ENCODE measurements around the gene GIMAP4.

The GIMAP4 gene

GRCh38 chr7:150566123-150566522 lies 1.1 kb upstream of the GIMAP4 start:
- DNase-seq (ENCODE audit: low read depth): no peak
- no peak for TF ChIP-seq CTCF (IDR thresholded peaks at IDR 0.05; ENCODE audit: insufficient read depth, low read depth, low read length, missing control alignments)
- no peak overlapping the region for H3K4me3 ChIP-seq (ENCODE audit: low read length)

DNA sequence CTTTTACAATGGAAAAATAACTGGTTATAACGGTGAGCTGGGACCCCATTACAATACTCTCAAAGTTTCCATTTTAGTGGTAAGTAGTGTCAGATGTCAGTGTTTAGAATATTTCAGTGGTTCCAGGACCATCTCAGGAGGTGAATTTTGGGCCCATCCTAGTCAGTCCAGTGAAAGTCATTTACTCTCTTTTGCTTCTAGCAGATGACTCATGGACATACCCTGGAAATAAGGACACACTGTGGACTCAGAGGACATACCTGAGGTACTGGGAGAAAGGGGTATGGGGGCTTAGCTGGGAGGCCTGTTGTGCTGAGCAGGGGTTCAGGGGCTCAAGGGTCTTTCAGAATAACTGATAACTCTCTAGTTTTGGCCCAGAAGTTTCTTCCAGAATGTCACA lies 618 bp upstream of the GIMAP4 start:
- DNase-seq (ENCODE audit: low read depth): no peak
- no peak overlapping the region for H3K4me3 ChIP-seq (ENCODE audit: low read length)
- TF ChIP-seq CTCF (IDR thresholded peaks at IDR 0.05; ENCODE audit: insufficient read depth, low read depth, low read length, missing control alignments): no peak

DNA sequence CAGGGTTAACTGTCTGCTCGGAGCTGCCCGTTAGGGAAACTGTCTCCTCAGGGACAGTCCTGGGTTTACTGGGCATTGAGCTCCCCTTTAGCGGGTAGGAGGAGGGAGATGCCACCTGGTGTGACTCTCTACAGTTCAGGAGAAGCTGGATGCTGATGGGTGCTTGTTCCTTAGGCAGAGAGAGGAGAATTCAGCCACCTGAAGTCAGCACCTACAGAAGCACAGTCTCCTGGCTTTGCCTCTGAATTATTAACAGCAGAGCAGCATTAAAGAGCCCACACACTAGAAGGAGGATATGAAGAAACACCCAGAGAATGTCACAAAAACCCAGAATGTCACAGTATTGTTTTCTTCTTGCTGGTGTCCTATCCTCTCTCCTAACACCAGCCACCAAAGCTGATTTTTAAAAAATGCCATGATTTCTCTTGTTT lies 696 bp downstream of the GIMAP4 start:
- no peak for DNase-seq (ENCODE audit: low read depth)
- no peak overlapping the region for H3K4me3 ChIP-seq (ENCODE audit: low read length)
- TF ChIP-seq CTCF (IDR thresholded peaks at IDR 0.05; ENCODE audit: insufficient read depth, low read depth, low read length, missing control alignments): no peak

GRCh38 chr7:150568714-150569113 lies 1.5 kb downstream of the GIMAP4 start:
- no peak overlapping the region for H3K4me3 ChIP-seq (ENCODE audit: low read length)
- no peak for DNase-seq (ENCODE audit: low read depth)
- TF ChIP-seq CTCF (IDR thresholded peaks at IDR 0.05; ENCODE audit: insufficient read depth, low read depth, low read length, missing control alignments): no peak

- DNase-seq (ENCODE audit: low read depth): no peak
- H3K4me3 ChIP-seq (ENCODE audit: low read length): no peak overlapping the region
- TF ChIP-seq CTCF (IDR thresholded peaks at IDR 0.05; ENCODE audit: insufficient read depth, low read depth, low read length, missing control alignments): no peak
These were observed 2.2 kb downstream of the GIMAP4 start for GRCh38 chr7:150569245-150569955.

GRCh38 chr7:150570556-150571465 lies 3.6 kb downstream of the GIMAP4 start:
- TF ChIP-seq CTCF (IDR thresholded peaks at IDR 0.05; ENCODE audit: insufficient read depth, low read depth, low read length, missing control alignments): no peak
- no peak overlapping the region for H3K4me3 ChIP-seq (ENCODE audit: low read length)
- DNase-seq (ENCODE audit: low read depth): no peak

Measured in epithelial cell of esophagus (primary cell).